ENCODE data around the gene NABP1. TPM values are rescaled to one million over a fixed set of nuclear protein-coding genes. Genes with fewer than 3 reads are reported as not detected.

Gene NABP1
- polyA plus RNA-seq, 1 of the 3 experiments (the other 2 are of a cell fraction), result 19.1 TPM

DNA sequence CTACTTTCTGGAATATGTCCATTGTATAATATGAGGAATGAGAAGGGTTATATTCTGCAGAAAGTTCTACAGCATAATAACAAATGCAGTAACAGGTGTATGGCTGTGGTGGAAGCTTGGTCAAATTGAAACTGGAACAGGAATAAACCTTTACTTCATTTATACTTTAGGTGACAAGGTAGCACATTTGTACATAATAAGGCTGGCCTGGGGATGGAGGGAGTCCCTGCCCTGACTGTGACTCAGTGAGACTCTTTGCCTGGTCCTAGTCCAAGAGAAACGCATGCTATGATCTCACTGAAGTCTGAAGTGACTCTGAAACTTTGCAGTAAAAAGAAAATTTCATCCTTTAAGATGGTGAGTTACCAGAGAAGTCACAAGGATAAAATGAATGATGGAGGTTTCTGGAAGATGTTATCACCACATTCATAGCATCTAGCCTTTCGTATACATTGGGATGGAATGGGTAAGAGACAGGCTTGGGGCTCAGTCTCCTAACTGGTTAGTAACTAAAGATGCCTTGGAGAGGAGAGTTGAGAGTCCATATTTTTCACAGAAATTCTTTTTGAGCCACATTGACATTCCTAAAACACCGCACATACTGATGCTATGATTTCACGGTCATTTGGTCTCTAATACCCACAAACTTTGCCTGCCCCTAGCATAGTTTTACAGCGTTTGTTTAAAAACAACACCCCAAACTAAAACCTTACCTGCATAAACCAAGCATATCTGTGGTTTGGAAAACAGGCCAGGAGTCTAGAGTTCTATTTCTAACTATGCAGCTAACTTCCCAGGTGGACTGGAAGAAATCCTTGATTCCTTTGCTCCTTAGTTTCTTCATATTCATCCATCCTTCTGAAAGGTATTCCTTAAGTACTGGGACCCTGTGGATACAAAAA, 42.4 kb upstream of the NABP1 start (continued):
- TF ChIP-seq, protein P1, sequence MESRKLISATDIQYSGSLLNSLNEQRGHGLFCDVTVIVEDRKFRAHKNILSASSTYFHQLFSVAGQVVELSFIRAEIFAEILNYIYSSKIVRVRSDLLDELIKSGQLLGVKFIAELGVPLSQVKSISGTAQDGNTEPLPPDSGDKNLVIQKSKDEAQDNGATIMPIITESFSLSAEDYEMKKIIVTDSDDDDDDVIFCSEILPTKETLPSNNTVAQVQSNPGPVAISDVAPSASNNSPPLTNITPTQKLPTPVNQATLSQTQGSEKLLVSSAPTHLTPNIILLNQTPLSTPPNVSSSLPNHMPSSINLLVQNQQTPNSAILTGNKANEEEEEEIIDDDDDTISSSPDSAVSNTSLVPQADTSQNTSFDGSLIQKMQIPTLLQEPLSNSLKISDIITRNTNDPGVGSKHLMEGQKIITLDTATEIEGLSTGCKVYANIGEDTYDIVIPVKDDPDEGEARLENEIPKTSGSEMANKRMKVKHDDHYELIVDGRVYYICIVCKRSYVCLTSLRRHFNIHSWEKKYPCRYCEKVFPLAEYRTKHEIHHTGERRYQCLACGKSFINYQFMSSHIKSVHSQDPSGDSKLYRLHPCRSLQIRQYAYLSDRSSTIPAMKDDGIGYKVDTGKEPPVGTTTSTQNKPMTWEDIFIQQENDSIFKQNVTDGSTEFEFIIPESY (IDR thresholded peaks at IDR 0.05; ENCODE audit: borderline replicate concordance, low read depth), result no peak

GRCh38 chr2:191636235-191636543, 41.7 kb upstream of the NABP1 start:
- Histone ChIP-seq H3K9me3 (no peaks in the 10 kb centered on the region), H3K4me2 (peak overlapping the region; percentile 42), H3F3A (replicated peaks; ENCODE audit: insufficient read depth) (peaks cover 34% of the 10 kb centered on the region), H3K27me3 (ENCODE audit: insufficient read depth) (no peaks in the 10 kb centered on the region), H3K9ac (peak overlapping the region; percentile 65), H3K27ac (ENCODE audit: low read depth in 2 of 2, low read length in 1 of 2) (peak overlapping the region; percentile 76 to 87; a peak in 3 of 4 replicates), H3K4me1 (ENCODE audit: control insufficient read depth in 1 of 2, insufficient read depth in 2 of 2, low read depth in 1 of 2, low read length in 1 of 2) (peaks cover 0 to 19% of the 10 kb centered on the region in 2 experiments; a peak in 2 of 4 replicates), H3K9me2 (no peaks in the 10 kb centered on the region), H3K79me2 (ENCODE audit: insufficient read depth) (no peaks in the 10 kb centered on the region), H4K20me1 (ENCODE audit: insufficient read depth) (no peaks in the 10 kb centered on the region), H3K4me3 (ENCODE audit: low read depth in 2 of 2, low read length in 1 of 2) (peak overlapping the region in 1 of 2 experiments; percentile 29; a peak in 2 of 4 replicates), H3K36me3 (replicated peaks in 1 of 2; ENCODE audit: control insufficient read depth in 1 of 2, insufficient read depth in 2 of 2, low read length in 1 of 2) (no peaks in the 10 kb centered on the region), H2AFZ (ENCODE audit: low read depth) (0 out of 2 replicates have a peak overlapping the region, but pooled peaks have one; percentile 50)
- TF ChIP-seq YY1 (IDR thresholded peaks at IDR 0.05; ENCODE audit: low read depth) (no peak), MXI1 (IDR thresholded peaks at IDR 0.05; ENCODE audit: low read depth, low read length) (no peak), SMC3 (IDR thresholded peaks at IDR 0.05; ENCODE audit: low read depth, low read length) (no peak), FOXM1 (IDR thresholded peaks at IDR 0.05; ENCODE audit: low read depth) (no peak), PBX3 (IDR thresholded peaks at IDR 0.05) (peak; percentile 7; the same call in 1 of the 2 replicates), ELF1 (IDR thresholded peaks at IDR 0.05) (no peak), TCF12 (IDR thresholded peaks at IDR 0.05) (no peak), GATA2 (CRISPR knock-in tag; IDR thresholded peaks at IDR 0.05) (no peak), FOSL2 (IDR thresholded peaks at IDR 0.05; ENCODE audit: borderline replicate concordance, low read depth) (peak; percentile 58; the same call in 1 of the 2 replicates), NFIC (IDR thresholded peaks at IDR 0.05; ENCODE audit: borderline replicate concordance) (no peak), JUND (IDR thresholded peaks at IDR 0.05) (peak; percentile 52)
- CTCF ChIA-PET, result interaction anchor here (1.0 kb wide), 1 partner anchor 111 kb away, joined by 3 read pairs; no protein-coding TSS in a partner anchor
- POLR2A ChIA-PET, result no interaction called here
- no peak for DNase-seq

GRCh38 chr2:191636586-191636985, 41.4 kb upstream of the NABP1 start:
- H3K4me3 ChIP-seq (ENCODE audit: low read depth in 2 of 2, low read length in 1 of 2), result no peak overlapping the region
- TF ChIP-seq, protein P1 (IDR thresholded peaks at IDR 0.05; ENCODE audit: borderline replicate concordance, low read depth), result no peak
- TF ChIP-seq, protein P2, sequence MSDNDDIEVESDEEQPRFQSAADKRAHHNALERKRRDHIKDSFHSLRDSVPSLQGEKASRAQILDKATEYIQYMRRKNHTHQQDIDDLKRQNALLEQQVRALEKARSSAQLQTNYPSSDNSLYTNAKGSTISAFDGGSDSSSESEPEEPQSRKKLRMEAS (IDR thresholded peaks at IDR 0.05; ENCODE audit: low read depth), result no peak
- TF ChIP-seq TEAD4 (IDR thresholded peaks at IDR 0.05; ENCODE audit: borderline replicate concordance, insufficient read depth) (no peak), SIN3A (IDR thresholded peaks at IDR 0.05; ENCODE audit: borderline replicate concordance, low read depth, low read length) (no peak), RFX5 (IDR thresholded peaks at IDR 0.05; ENCODE audit: low read length) (no peak), USF1 (IDR thresholded peaks at IDR 0.05; ENCODE audit: borderline replicate concordance, low read depth) (no peak), MXI1 (IDR thresholded peaks at IDR 0.05; ENCODE audit: low read depth, low read length) (no peak), MEF2A (IDR thresholded peaks at IDR 0.05; ENCODE audit: borderline replicate concordance, low read depth) (no peak), EZH2phosphoT487 (IDR thresholded peaks at IDR 0.05; ENCODE audit: borderline replicate concordance, low read depth) (no peak), NRF1 (IDR thresholded peaks at IDR 0.05; ENCODE audit: low read depth, low read length) (no peak)

More at GRCh38 chr2:191636586-191636985, 41.4 kb upstream of the NABP1 start:
- no peaks in the 10 kb centered on the region for H3K9me2 ChIP-seq
- DNase-seq, result no peak
- H2AFZ ChIP-seq (ENCODE audit: low read depth), result no peak overlapping the region
- no peaks in the 10 kb centered on the region for H3K79me2 ChIP-seq (ENCODE audit: insufficient read depth)
- H3K27me3 ChIP-seq (ENCODE audit: insufficient read depth), result no peaks in the 10 kb centered on the region
- H3K27ac ChIP-seq (ENCODE audit: low read depth in 2 of 2, low read length in 1 of 2), result peak overlapping the region; percentile 76 to 87; a peak in 3 of 4 replicates
- no peaks in the 10 kb centered on the region for H4K20me1 ChIP-seq (ENCODE audit: insufficient read depth)
- H3K4me1 ChIP-seq (ENCODE audit: control insufficient read depth in 1 of 2, insufficient read depth in 2 of 2, low read depth in 1 of 2, low read length in 1 of 2), result peaks cover 0 to 19% of the 10 kb centered on the region in 2 experiments; a peak in 2 of 4 replicates
- peak overlapping the region; percentile 42; the same call in 1 of the 2 replicates for H3K4me2 ChIP-seq
- no peaks in the 10 kb centered on the region for H3K9me3 ChIP-seq
- POLR2A ChIA-PET, result no interaction called here
- H3F3A ChIP-seq (replicated peaks; ENCODE audit: insufficient read depth), result peaks cover 34% of the 10 kb centered on the region
- WGBS (ENCODE audit: low lambda C conversion rate), result 100% methylated on average over 1 of the region's 1 CpG
- H3K36me3 ChIP-seq (replicated peaks in 1 of 2; ENCODE audit: control insufficient read depth in 1 of 2, insufficient read depth in 2 of 2, low read length in 1 of 2), result no peaks in the 10 kb centered on the region
- H3K9ac ChIP-seq, result peak overlapping the region; percentile 65
- CTCF ChIA-PET, result no interaction called here
